Panc1 (cell line): Measurements from ENCODE around the gene BCAS3. TPM values are rescaled to one million over a fixed set of nuclear protein-coding genes. Genes with fewer than 3 reads are reported as not detected.

Experiments used
- ATAC-seq: fragments of 200-7000 bp; cut with Tn5 transposase; 2 replicates; pipeline ENCODE4 v1.9.1; 2020; ENCODE audit warnings: mild to moderate bottlenecking, moderate library complexity
- BruUV-seq: library from RNA; stranded (reverse); fragments of 400-500 nt; replicated peaks from 2 replicates; lab custom pipeline; 2021; lab: Mats Ljungman, UMichigan
- CTCF ChIA-PET: fragments of 300-600 bp; sonication (Branson Sonifier 250); formaldehyde crosslinking; loops from one replicate; lab custom pipeline; 2022; ENCODE audit warnings: antibody characterized with exemption; lab: Charles Lee
- POLR2A ChIA-PET: fragments of 300-600 bp; sonication (Branson Sonifier 250); formaldehyde crosslinking; loops from one replicate; lab custom pipeline; 2022; ENCODE audit warnings: antibody characterized with exemption; lab: Charles Lee
- DNase-seq: peaks from one replicate; pipeline ENCODE4 v3.0.0-alpha.2; 2010; ENCODE audit warnings: low read depth, low spot score
- H3K27ac ChIP-seq: 2 replicates; pipeline ENCODE4 v1.5.1; 2011; ENCODE audit warnings: mild to moderate bottlenecking, low read length, inconsistent platforms
- H3K27me3 ChIP-seq: fragments of 200-500 bp; sonication (Bioruptor generic); 2 replicates; pipeline ENCODE4 v1.6.0; 2014; ENCODE audit warnings: low read length, inconsistent platforms; ENCODE audit not compliant: control insufficient read depth, insufficient read depth
- H3K36me3 ChIP-seq: fragments of 200-500 bp; sonication (Bioruptor generic); 2 replicates; pipeline ENCODE4 v1.5.1; 2014; ENCODE audit warnings: inconsistent platforms, mild to moderate bottlenecking, low read length, moderate library complexity; ENCODE audit not compliant: control insufficient read depth, insufficient read depth
- H3K4me1 ChIP-seq: 2 replicates; pipeline ENCODE4 v1.5.1; 2011; ENCODE audit warnings: inconsistent platforms, mild to moderate bottlenecking, low read length, moderate library complexity; ENCODE audit not compliant: control insufficient read depth, insufficient read depth
- H3K4me3 ChIP-seq, 2 experiments: 2 replicates each; pipeline ENCODE4 v1.5.1; 2011 to 2012; ENCODE audit warnings: low read depth in 2 of 2, low read length in 2 of 2, mild to moderate bottlenecking in 2 of 2, inconsistent platforms in 1 of 2, moderate library complexity in 1 of 2
- H3K9me3 ChIP-seq: fragments of 200-500 bp; sonication (Bioruptor generic); 2 replicates; pipeline ENCODE4 v1.5.1; 2014; ENCODE audit warnings: low read depth, mild to moderate bottlenecking, inconsistent platforms, low read length, moderate library complexity; ENCODE audit not compliant: control insufficient read depth, insufficient read depth
- CTCF ChIP-seq: fragments of 450-650 bp; IDR thresholded peaks from 2 replicates; pipeline ENCODE4 v1.5.1; 2017; ENCODE audit warnings: mild to moderate bottlenecking
- POLR2AphosphoS5 ChIP-seq: IDR thresholded peaks from 2 replicates; pipeline ENCODE4 v1.6.1; 2012; ENCODE audit warnings: mild to moderate bottlenecking, low read depth, low read length, moderate library complexity
- SIN3A ChIP-seq: IDR thresholded peaks from 2 replicates; pipeline ENCODE4 v1.6.1; 2012; ENCODE audit warnings: low read depth, mild to moderate bottlenecking, low read length, moderate library complexity, borderline replicate concordance; ENCODE audit not compliant: insufficient read depth
- TCF7L2 ChIP-seq: IDR thresholded peaks from 2 replicates; pipeline ENCODE4 v1.6.1; 2011; ENCODE audit warnings: mild to moderate bottlenecking, low read depth, low read length, inconsistent platforms
- in situ Hi-C: cut with HindIII; loops from 2 replicates; pipeline ENCODE4 v1.10.0; 2016; ENCODE audit warnings: low sequenced_read_pairs, low pct_unique_long_range_greater_than_20kb
- intact Hi-C: fragments of 100-400 bp; cut with micrococcal nuclease; formaldehyde crosslinking; loops from one replicate; pipeline ENCODE4 v1.10.0; 2022; ENCODE audit not compliant: unreplicated experiment
- total RNA-seq: library from RNA; stranded (reverse); gene quantifications from one replicate; pipeline ENCODE4 v1.2.1, GENCODE V29; 2021; ENCODE audit not compliant: unreplicated experiment
- TF ChIP-seq, protein P1 (sequence below), 2 experiments: IDR thresholded peaks; 2 replicates each; pipeline ENCODE4 v1.6.1; 2011 to 2012; ENCODE audit warnings: low read depth in 2 of 2, control low read depth in 1 of 2, low read length in 1 of 2, mild to moderate bottlenecking in 1 of 2, moderate library complexity in 1 of 2; ENCODE audit not compliant: insufficient read depth in 1 of 2

The BCAS3 gene
- total RNA-seq, 1 experiment from 2014 or later, result 9.3 TPM

- Histone ChIP-seq H3K36me3 (no peaks in the 10 kb centered on the region), H3K4me3 (no peak overlapping the region), H3K4me1 (no peaks in the 10 kb centered on the region), H3K9me3 (no peaks in the 10 kb centered on the region), H3K27ac (no peak overlapping the region), H3K27me3 (no peaks in the 10 kb centered on the region)
- ATAC-seq (no peak), DNase-seq (no peak)
- in situ Hi-C loops, result no loop called here
- ChIA-PET CTCF (no interaction called here), POLR2A (no interaction called here)
- no TSS peak for BruUV-seq
- intact Hi-C loops, result no loop called here
- TF ChIP-seq TCF7L2, result no peak
- no peak for TF ChIP-seq SIN3A
- TF ChIP-seq CTCF, result no peak
- TF ChIP-seq, protein P1, sequence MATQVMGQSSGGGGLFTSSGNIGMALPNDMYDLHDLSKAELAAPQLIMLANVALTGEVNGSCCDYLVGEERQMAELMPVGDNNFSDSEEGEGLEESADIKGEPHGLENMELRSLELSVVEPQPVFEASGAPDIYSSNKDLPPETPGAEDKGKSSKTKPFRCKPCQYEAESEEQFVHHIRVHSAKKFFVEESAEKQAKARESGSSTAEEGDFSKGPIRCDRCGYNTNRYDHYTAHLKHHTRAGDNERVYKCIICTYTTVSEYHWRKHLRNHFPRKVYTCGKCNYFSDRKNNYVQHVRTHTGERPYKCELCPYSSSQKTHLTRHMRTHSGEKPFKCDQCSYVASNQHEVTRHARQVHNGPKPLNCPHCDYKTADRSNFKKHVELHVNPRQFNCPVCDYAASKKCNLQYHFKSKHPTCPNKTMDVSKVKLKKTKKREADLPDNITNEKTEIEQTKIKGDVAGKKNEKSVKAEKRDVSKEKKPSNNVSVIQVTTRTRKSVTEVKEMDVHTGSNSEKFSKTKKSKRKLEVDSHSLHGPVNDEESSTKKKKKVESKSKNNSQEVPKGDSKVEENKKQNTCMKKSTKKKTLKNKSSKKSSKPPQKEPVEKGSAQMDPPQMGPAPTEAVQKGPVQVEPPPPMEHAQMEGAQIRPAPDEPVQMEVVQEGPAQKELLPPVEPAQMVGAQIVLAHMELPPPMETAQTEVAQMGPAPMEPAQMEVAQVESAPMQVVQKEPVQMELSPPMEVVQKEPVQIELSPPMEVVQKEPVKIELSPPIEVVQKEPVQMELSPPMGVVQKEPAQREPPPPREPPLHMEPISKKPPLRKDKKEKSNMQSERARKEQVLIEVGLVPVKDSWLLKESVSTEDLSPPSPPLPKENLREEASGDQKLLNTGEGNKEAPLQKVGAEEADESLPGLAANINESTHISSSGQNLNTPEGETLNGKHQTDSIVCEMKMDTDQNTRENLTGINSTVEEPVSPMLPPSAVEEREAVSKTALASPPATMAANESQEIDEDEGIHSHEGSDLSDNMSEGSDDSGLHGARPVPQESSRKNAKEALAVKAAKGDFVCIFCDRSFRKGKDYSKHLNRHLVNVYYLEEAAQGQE (IDR thresholded peaks at IDR 0.05; ENCODE audit: insufficient read depth in 1 of 2, low read depth in 2 of 2, low read length in 1 of 2), result no peak
Observed at GRCh38 chr17:61018938-61019337, 341.3 kb downstream of the BCAS3 start.

DNA sequence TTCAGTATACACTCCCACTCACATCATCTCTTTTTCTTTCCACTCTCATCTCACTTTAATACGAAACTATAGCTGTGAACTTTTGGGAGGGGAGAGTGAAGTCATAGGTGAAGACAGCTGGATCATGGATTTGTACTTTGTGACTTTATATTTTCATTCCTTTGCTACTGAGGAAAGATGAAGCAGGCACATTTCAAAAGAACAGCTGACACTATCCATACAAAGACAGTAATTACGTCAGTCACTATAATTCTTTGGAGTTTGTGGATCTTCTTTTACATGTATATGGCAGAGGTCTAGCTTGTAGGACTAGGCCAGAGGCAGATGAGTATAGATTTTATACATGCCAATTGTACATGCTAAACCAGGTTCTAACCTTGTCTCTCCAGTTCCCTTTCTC, 346.3 kb downstream of the BCAS3 start:
- POLR2A ChIA-PET, result no interaction called here
- Histone ChIP-seq H3K36me3 (no peaks in the 10 kb centered on the region), H3K9me3 (no peaks in the 10 kb centered on the region), H3K27ac (peak overlapping the region; percentile 29; the same call in 1 of the 2 replicates), H3K4me3 (no peak overlapping the region), H3K27me3 (no peaks in the 10 kb centered on the region), H3K4me1 (no peaks in the 10 kb centered on the region)
- BruUV-seq, result no TSS peak
- no peak for ATAC-seq
- DNase-seq, result no peak
- in situ Hi-C loops, result no loop called here
- intact Hi-C loops, result no loop called here
- TF ChIP-seq SIN3A, result no peak
- no peak for TF ChIP-seq POLR2AphosphoS5
- TF ChIP-seq, protein P1 (IDR thresholded peaks at IDR 0.05; ENCODE audit: insufficient read depth in 1 of 2, low read depth in 2 of 2, low read length in 1 of 2), result no peak
- CTCF ChIA-PET, result no interaction called here
